Neural progenitor cell (in vitro differentiated cells): ENCODE results near the gene GTF2H2. TPM values are rescaled to one million over a fixed set of nuclear protein-coding genes. Genes with fewer than 3 reads are reported as not detected.
"Not testable (repeated sequence)": the region's sequence is repeated elsewhere in the genome, so short reads cannot be mapped to it uniquely, and the experiment has no call there.

ENCODE experiments used
- DNase-seq: peaks from one replicate; pipeline ENCODE4 v3.0.0-alpha.2; 2016; ENCODE audit warnings: low spot score
- H2AFZ ChIP-seq: fragments of 200-600 bp; sonication (generic); replicated peaks from 2 replicates; pipeline ENCODE4 v1.6.1; 2016; ENCODE audit warnings: antibody characterized with exemption
- H3F3A ChIP-seq: fragments of 200-600 bp; sonication (generic); 2 replicates; pipeline ENCODE4 v1.6.1; 2016; ENCODE audit warnings: antibody characterized with exemption, low read depth
- H3K27ac ChIP-seq: fragments of 200-600 bp; sonication (generic); 2 replicates; pipeline ENCODE4 v1.5.1; 2016; ENCODE audit warnings: mild to moderate bottlenecking
- H3K27me3 ChIP-seq: fragments of 200-600 bp; sonication (generic); 2 replicates; pipeline ENCODE4 v1.6.1; 2016; ENCODE audit warnings: mild to moderate bottlenecking, moderate library complexity
- H3K36me3 ChIP-seq: fragments of 200-600 bp; sonication (generic); 2 replicates; pipeline ENCODE4 v1.5.1; 2016
- H3K4me1 ChIP-seq: fragments of 200-600 bp; sonication (generic); 2 replicates; pipeline ENCODE4 v1.6.1; 2016; ENCODE audit warnings: mixed run types
- H3K4me2 ChIP-seq: fragments of 200-600 bp; sonication (generic); 2 replicates; pipeline ENCODE4 v1.6.1; 2016
- H3K4me3 ChIP-seq: fragments of 200-600 bp; sonication (generic); 2 replicates; pipeline ENCODE4 v1.5.1; 2016
- H3K79me2 ChIP-seq: fragments of 200-600 bp; sonication (generic); 2 replicates; pipeline ENCODE4 v1.6.1; 2016; ENCODE audit warnings: low read depth
- H3K9ac ChIP-seq: fragments of 200-600 bp; sonication (generic); 2 replicates; pipeline ENCODE4 v1.6.1; 2016
- H3K9me3 ChIP-seq: fragments of 200-600 bp; sonication (generic); 2 replicates; pipeline ENCODE4 v1.5.1; 2016; ENCODE audit warnings: low read depth
- H4K20me1 ChIP-seq: fragments of 200-600 bp; sonication (generic); 2 replicates; pipeline ENCODE4 v1.6.1; 2016; ENCODE audit warnings: low read depth
- H3K27ac Mint-ChIP-seq: 3 replicates; pipeline ENCODE4 v1.8.0; 2021; ENCODE audit warnings: mixed read lengths
- H3K27me3 Mint-ChIP-seq: 2 replicates; pipeline ENCODE4 v1.8.0; 2022; ENCODE audit warnings: low read depth, mild to moderate bottlenecking, inconsistent platforms, moderate library complexity, mixed read lengths; ENCODE audit not compliant: insufficient read depth
- H3K36me3 Mint-ChIP-seq: 3 replicates; pipeline ENCODE4 v1.8.0; 2021; ENCODE audit warnings: mixed read lengths
- H3K4me1 Mint-ChIP-seq: 3 replicates; pipeline ENCODE4 v1.8.0; 2021; ENCODE audit warnings: mixed read lengths
- H3K4me3 Mint-ChIP-seq: 3 replicates; pipeline ENCODE4 v1.8.0; 2021; ENCODE audit warnings: mild to moderate bottlenecking, moderate library complexity, mixed read lengths
- H3K9me3 Mint-ChIP-seq: 3 replicates; pipeline ENCODE4 v1.8.0; 2020; ENCODE audit warnings: mixed read lengths
- total RNA-seq: library from RNA; depleted of rRNA; stranded (reverse); fragments of >200 nt; gene quantifications from 2 replicates; pipeline ENCODE4 v1.2.3, GENCODE V29; 2015; ENCODE audit warnings: low replicate concordance

GTF2H2 gene
- total RNA-seq, 1 donor from 2014 or later = 114 TPM

DNA sequence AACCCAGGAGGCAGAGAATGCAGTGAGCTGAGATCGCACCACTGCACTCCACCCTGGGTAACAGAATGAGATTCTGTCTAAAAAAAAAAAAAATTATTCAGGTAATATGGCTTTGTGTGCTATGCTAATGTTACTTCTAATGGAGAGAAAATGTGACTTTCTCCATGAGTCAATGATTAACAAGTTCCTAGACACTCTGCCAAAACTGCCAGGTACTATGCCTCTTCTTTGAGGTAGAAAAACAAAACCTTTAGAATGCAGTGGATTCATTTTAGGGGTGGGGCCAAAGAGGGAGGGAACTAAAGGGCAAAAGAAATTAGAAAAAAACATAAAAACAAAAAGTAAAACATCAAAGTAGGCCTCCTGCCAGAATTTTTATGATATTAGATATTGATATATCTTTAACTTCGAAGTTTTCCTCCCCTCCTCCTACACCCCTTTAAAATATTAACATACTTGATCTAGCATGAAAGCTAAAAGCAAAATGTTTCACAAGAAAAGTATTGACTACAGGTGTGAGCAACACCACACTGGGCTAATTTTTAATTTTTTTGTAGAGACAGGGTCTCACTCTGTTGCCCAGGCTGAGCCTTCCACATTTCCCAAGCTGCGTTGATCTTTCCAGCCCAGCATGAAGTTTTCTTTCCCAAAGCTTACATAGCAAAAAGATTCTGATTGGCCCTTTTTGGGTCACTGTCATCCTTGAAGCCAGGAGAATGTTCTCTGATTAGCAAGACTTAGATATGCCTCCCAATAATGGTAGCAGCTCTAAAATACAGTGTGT is 17.0 kb upstream of the GTF2H2 start:
- H3K79me2 ChIP-seq, H3K27me3 ChIP-seq, H3K9ac ChIP-seq, H2AFZ ChIP-seq, H3F3A ChIP-seq, H3K4me2 ChIP-seq, H3K27me3 Mint-ChIP-seq, H3K27ac ChIP-seq, H3K4me3 Mint-ChIP-seq, H3K4me3 ChIP-seq, H3K4me1 ChIP-seq, H3K27ac Mint-ChIP-seq, H3K36me3 ChIP-seq, H3K36me3 Mint-ChIP-seq, H3K4me1 Mint-ChIP-seq, H4K20me1 ChIP-seq, H3K9me3 Mint-ChIP-seq, DNase-seq, H3K9me3 ChIP-seq: not testable (repeated sequence)

DNA sequence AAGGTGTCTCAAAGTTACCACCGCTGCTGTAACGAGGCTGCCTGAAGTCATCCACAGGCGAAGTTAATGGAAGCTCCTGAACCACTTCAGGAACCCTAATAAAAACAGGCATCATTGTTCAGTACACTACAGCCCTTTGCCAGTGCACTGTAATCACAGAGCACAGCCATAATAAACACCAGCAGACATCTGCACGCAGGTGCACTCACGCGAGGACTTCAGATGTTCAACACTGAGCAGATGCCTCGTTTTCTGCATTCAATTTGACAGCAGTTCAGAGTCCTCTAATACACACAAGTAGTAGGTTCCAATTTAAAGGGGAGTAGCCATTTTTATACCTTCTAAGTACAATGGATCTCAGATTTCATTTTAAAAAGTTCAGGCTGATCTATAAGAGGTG is 15.4 kb upstream of the GTF2H2 start:
- not testable (repeated sequence) for H3F3A ChIP-seq, H3K27me3 Mint-ChIP-seq, H3K36me3 ChIP-seq, H3K4me1 Mint-ChIP-seq, H3K9ac ChIP-seq, H4K20me1 ChIP-seq, H3K27ac ChIP-seq, H3K4me3 ChIP-seq, H2AFZ ChIP-seq, H3K4me1 ChIP-seq, DNase-seq, H3K4me3 Mint-ChIP-seq, H3K79me2 ChIP-seq, H3K36me3 Mint-ChIP-seq, H3K27me3 ChIP-seq, H3K27ac Mint-ChIP-seq, H3K9me3 ChIP-seq, H3K9me3 Mint-ChIP-seq, H3K4me2 ChIP-seq

DNA sequence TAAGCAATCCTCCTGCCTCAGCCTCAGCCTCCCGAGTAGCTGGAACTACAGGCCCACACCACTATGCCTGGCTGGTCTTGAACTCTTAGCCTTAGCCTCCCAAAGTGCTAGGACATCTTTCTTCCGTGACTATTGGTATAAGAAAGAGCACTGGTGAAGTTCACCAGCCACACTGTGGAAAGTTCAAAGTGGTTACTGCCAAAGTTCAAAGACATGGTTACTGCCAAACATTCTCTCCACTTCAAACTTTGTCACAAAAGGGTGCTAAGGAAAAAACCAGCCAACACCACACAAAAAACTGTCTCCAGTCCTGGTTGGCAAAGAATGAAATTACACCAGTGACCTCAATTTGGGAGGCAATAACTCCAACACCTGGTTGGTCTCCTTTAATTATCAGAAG is 14.9 kb upstream of the GTF2H2 start:
- not testable (repeated sequence) for H2AFZ ChIP-seq, H3K4me1 Mint-ChIP-seq, H3K4me3 Mint-ChIP-seq, H3K27me3 ChIP-seq, H3K4me1 ChIP-seq, H3K36me3 ChIP-seq, H3K79me2 ChIP-seq, H3K27ac ChIP-seq, H3K36me3 Mint-ChIP-seq, H3K27me3 Mint-ChIP-seq, H4K20me1 ChIP-seq, H3K4me2 ChIP-seq, DNase-seq, H3K9ac ChIP-seq, H3K4me3 ChIP-seq, H3F3A ChIP-seq, H3K9me3 Mint-ChIP-seq, H3K9me3 ChIP-seq, H3K27ac Mint-ChIP-seq

DNA sequence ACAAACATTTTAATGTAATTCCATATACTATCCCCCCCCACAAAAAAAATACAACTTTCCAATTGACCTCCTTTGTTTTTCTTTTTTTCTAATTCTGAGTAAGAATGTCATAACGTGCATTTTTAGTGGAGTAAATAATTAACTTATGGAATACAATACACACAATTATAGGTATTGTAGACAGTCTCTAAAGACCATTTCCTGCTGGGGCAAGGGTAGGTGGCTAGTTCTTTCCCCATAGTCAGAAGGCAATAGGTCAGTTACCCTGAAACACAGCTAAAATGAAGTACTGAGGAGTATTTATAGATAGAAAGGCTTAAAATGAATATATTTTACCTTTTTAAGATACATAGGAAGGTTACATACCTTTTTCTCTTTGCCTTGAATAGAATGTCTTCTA is 6.2 kb downstream of the GTF2H2 start:
- H3F3A ChIP-seq, H3K79me2 ChIP-seq, H3K27ac ChIP-seq, H3K4me2 ChIP-seq, H2AFZ ChIP-seq, H3K4me3 Mint-ChIP-seq, H4K20me1 ChIP-seq, H3K9me3 ChIP-seq, H3K27ac Mint-ChIP-seq, H3K4me1 ChIP-seq, H3K9ac ChIP-seq, H3K27me3 ChIP-seq, H3K4me3 ChIP-seq, H3K36me3 ChIP-seq, H3K27me3 Mint-ChIP-seq, H3K36me3 Mint-ChIP-seq, H3K4me1 Mint-ChIP-seq, DNase-seq, H3K9me3 Mint-ChIP-seq: not testable (repeated sequence)

DNA sequence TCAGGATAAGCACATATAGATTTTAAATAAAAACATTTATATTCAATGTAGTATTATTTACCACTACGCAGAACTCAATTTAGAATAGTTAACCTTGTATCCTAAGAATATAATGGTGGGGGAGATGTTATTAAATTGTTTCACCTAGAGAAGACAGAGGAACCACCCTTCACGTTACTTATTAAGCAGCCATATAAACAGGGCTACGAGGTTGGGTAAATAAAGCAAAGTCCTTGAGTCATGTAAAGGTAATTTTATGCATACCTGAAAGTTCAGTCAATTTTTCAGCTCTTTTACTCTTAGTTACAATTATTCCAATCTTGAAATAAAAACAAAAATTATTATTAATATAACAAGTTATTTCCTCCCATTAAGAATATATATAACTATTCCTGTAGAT is 8.1 kb downstream of the GTF2H2 start:
- not testable (repeated sequence) for H3K36me3 Mint-ChIP-seq, H3F3A ChIP-seq, H2AFZ ChIP-seq, H3K4me3 Mint-ChIP-seq, DNase-seq, H3K4me3 ChIP-seq, H3K27ac Mint-ChIP-seq, H3K27me3 ChIP-seq, H3K4me1 Mint-ChIP-seq, H3K9me3 ChIP-seq, H3K27me3 Mint-ChIP-seq, H3K79me2 ChIP-seq, H3K9me3 Mint-ChIP-seq, H4K20me1 ChIP-seq, H3K4me2 ChIP-seq, H3K36me3 ChIP-seq, H3K9ac ChIP-seq, H3K4me1 ChIP-seq, H3K27ac ChIP-seq

DNA sequence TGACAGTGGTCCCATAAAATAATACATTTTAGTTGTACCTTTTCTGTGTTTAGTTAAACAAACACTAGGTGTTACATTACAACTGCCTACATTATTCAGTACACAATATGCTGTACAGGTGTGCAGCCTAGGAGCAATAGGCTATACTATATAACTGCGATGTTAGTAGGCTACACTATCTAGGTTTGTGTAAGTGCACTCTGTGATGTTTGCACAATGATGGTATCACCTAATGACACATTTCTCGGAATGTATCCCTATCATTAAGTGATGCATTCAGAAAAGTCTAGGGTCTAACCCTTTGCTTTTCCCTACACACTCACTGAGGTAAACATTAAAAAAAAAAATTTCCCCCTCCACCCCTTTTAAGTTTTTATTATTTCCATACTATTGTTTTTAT is 22.7 kb downstream of the GTF2H2 start:
- not testable (repeated sequence) for H3K9me3 Mint-ChIP-seq, H3K36me3 Mint-ChIP-seq

DNA sequence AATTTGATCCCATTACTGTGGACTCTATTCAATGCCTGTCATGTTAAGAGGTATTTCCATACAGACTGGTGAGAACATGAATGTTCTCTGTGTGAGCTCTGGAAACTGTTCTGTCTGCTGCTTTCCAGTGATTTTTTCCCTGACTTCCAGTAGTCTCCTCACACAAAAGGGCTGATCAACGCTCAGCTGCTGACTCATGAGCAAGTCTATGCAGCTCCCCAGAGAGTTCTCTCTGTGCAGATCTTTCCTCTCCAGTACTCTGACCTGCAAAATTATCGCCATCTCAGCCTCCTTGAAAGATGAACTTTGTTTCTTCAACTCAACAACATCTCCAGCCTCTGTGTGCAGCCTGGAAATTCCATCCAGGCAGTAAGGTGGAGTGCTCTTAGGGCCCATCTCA is 23.3 kb downstream of the GTF2H2 start:
- H3K4me1 Mint-ChIP-seq, H3K9ac ChIP-seq, H3K27me3 ChIP-seq, H3K9me3 ChIP-seq, H3K27ac ChIP-seq, H3F3A ChIP-seq, H4K20me1 ChIP-seq, H3K4me2 ChIP-seq, H3K36me3 ChIP-seq, H3K4me1 ChIP-seq, DNase-seq, H3K4me3 Mint-ChIP-seq, H3K9me3 Mint-ChIP-seq, H3K79me2 ChIP-seq, H2AFZ ChIP-seq, H3K27me3 Mint-ChIP-seq, H3K27ac Mint-ChIP-seq, H3K4me3 ChIP-seq, H3K36me3 Mint-ChIP-seq: not testable (repeated sequence)

More for the DNA sequence above, 22.7 kb downstream of the GTF2H2 start:
- not testable (repeated sequence) for H3K9ac ChIP-seq, H3K27ac Mint-ChIP-seq, H3K36me3 ChIP-seq, H3K27ac ChIP-seq, H3K4me3 ChIP-seq, H3K4me1 Mint-ChIP-seq, H3K4me3 Mint-ChIP-seq, H2AFZ ChIP-seq, H4K20me1 ChIP-seq, DNase-seq, H3K79me2 ChIP-seq, H3K9me3 ChIP-seq, H3K4me1 ChIP-seq, H3K4me2 ChIP-seq, H3K27me3 Mint-ChIP-seq, H3K27me3 ChIP-seq, H3F3A ChIP-seq

DNA sequence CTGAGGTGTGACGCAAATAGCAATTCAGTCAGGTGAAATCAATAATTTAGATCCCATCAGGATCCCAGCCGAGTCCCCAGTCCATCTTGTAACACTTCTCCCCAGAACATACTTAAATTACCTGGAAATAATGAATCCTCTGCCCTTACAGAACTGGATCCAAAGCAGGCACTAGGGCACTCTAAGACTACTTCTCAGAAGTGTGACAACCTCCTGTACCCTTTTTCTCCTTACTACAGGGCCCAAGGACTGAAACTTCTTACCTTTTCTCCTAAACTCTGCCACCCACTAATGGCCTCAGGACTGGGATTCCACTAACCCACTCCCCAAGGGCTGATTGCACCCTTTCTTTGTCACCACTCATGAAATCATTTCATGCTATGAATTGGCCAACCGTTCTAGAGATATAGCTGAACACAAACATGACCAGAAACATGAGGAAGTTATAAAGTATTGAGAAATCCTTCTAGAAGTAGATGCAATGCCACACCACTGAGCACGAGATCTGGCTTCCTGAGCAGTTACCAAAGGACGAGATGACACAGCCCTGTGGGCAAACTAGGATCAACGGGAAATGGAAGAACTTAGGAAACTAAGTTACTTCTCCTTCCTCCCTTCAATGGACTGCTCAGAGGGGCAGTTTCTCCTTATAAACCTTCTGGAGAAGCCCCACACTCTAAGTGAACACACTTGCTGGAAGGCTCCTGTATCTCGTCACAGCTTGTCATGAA is 36.3 kb downstream of the GTF2H2 start:
- H3K4me2 ChIP-seq, H3K36me3 Mint-ChIP-seq, H3K4me3 Mint-ChIP-seq, H3K27me3 Mint-ChIP-seq, H3K27me3 ChIP-seq, DNase-seq, H4K20me1 ChIP-seq, H3K4me1 Mint-ChIP-seq, H3K36me3 ChIP-seq, H3K9me3 Mint-ChIP-seq, H3F3A ChIP-seq, H3K4me3 ChIP-seq, H3K9ac ChIP-seq, H3K79me2 ChIP-seq, H3K9me3 ChIP-seq, H3K27ac ChIP-seq, H3K27ac Mint-ChIP-seq, H3K4me1 ChIP-seq, H2AFZ ChIP-seq: not testable (repeated sequence)
